ENCODE measurements around the gene DSCAML1.

The DSCAML1 gene

GRCh38 chr11:117731722-117732290 is 65.2 kb downstream of the DSCAML1 start:
- in situ Hi-C loops (cut with MboI; ENCODE audit: low sequenced_read_pairs): no loop called here

GRCh38 chr11:117730208-117730800 is 66.7 kb downstream of the DSCAML1 start:
- in situ Hi-C loops (cut with MboI; ENCODE audit: low sequenced_read_pairs): no loop called here

DNA sequence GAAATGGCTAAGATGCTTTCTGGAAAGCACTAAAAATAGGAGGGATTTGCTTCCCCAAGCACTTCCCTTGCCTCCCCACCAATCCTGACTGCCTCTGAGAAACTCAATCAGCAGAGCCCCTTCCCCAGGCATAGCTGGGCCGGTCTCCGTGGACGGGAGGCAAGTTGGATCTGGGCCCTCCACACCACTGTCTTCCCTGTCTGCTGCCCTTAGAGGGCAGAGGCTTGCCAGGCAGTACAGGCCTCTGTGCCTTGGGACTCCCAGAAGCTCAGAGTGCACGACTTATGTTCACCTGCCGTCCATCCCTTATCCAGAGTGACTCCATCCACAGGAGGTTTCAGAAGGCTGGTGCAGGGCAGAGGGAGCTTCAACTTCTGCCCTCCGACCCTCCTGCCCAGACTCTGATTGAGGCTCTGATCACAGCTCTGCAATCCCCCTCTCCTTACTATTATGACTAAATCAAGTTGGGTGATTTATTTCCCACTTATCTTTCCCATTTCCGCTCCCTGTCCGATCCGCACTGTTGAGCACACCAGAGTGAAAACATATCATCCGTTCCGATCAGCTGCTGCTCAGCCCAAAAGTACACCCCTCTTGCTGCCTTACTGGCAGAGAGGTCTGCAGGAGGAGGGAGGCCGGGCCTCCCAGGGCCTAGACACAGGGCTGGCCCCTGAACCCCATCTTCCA is 71.8 kb downstream of the DSCAML1 start:
- in situ Hi-C loops (cut with MboI; ENCODE audit: low sequenced_read_pairs): no loop called here

DNA sequence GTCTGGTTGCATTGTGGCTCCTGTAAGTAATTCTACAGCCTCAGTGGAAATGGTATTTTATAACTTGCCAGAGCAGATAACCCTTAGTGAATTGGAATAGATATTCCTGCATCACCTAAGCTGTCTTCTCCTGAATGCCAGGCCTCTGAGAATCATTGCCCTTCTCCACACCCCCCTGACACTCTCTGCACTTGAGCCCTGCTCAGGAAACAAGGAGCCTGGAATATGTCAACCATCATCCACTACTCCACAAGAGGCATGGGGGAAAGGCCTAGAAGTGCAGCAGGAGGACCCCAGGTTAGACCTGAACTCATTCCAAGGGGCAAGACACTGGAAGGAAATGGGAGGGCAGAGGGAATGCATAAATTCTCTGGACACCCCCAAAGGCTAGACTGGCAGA is 72.4 kb downstream of the DSCAML1 start:
- in situ Hi-C loops (cut with MboI; ENCODE audit: low sequenced_read_pairs): no loop called here

GRCh38 chr11:117724104-117724503 is 72.9 kb downstream of the DSCAML1 start:
- in situ Hi-C loops (cut with MboI; ENCODE audit: low sequenced_read_pairs): no loop called here

DNA sequence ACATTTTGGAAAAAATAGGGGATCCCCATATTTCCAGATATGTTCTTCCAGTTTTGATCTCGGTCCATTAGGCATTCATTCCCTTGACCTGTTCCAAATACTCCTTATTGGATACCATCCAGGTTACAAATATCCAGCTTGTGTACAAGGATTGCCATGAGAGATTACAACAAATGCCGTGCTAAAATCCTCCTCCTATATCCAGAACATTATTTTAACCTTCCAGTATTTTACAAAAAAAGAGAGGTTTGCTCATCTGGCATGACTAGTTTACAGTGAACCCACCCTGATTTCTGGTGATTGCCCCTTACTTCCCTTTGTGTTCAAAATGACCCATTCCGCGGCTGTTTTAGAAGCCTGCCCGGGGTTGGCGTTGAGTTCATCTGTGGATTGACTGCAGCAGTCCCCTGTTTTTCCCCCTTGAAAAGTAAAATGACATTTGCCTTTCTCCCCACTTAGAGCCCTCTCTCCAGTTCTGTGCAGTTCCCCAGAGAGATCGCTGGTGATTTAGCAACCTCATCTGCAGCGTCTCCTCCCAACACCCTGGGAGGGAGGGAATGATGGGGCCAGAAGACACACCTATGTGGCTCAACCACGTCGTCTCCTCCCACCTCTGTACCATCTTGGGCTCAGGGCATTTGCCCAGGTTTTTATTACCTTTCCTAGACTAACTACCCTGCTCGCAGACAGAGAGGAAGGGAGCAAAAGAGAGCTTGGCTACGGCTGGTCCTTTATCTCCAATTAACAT is 73.6 kb downstream of the DSCAML1 start:
- in situ Hi-C loops (cut with MboI; ENCODE audit: low sequenced_read_pairs): no loop called here

DNA sequence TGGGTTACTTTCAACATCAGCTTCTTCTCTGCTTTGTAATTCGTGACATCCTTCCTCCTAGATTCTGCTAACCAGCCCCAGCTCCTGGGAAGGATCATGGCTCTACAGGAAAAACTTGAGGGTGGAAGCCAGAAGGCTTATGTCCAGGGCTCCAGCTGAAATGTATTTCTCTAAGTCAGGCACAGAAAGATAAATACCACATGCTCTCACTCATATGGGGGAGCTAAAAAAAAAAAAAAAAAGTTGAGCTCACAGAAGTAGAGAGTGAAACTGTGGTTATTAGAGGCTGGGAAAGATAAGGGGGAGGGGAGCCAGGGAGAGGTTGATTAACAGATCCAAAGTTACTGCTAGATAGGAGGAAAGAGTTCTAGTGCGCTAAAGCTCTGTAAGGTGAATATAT is 74.9 kb downstream of the DSCAML1 start:
- in situ Hi-C loops (cut with MboI; ENCODE audit: low sequenced_read_pairs): no loop called here

- in situ Hi-C loops (cut with MboI; ENCODE audit: low sequenced_read_pairs): no loop called here
Measured at GRCh38 chr11:117720061-117720511, 76.9 kb downstream of the DSCAML1 start.

DNA sequence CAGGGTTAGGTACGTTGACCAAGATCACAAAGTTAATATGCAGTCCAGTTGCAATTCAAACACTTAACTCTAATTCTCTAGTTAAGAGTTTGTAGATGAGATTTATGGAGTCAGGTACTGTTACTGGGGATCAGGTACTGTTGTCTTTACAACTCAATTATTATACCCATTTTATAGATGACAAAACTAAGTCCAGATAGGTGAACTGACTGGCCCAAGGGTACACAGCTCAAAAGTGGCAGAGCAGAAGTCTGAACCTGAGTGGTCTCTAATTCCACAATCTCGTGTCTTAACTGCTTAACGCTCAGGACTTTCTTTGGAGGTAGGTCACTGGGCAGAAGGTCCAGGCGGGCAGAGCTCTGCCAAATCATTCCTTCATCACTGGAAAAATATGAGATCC is 77.5 kb downstream of the DSCAML1 start:
- in situ Hi-C loops (cut with MboI; ENCODE audit: low sequenced_read_pairs): no loop called here

- in situ Hi-C loops (cut with MboI; ENCODE audit: low sequenced_read_pairs): no loop called here
Measured at GRCh38 chr11:117717485-117718314, 79.3 kb downstream of the DSCAML1 start.

- in situ Hi-C loops (cut with MboI; ENCODE audit: low sequenced_read_pairs): no loop called here
Measured at GRCh38 chr11:117716521-117717440, 80.2 kb downstream of the DSCAML1 start.

DNA sequence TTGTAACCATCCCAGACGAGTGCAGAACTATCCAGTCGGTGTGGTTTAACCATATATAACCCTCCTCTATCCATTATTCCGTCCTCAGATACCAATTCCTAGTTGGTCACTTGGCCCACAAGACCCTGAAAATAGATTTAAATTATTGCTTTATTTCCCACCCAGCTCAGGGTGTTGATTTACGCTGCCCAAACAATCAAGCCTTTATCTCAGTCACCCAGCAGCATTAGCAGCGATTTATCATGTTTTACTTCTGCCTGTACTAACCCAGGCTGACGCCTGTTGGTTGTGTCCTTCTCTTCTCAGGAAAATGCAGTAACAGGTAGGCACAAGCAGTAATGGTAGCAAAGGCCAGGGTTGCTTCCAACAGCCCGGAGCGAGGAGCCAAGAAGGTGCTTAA is 81.2 kb downstream of the DSCAML1 start:
- in situ Hi-C loops (cut with MboI; ENCODE audit: low sequenced_read_pairs): no loop called here

DNA sequence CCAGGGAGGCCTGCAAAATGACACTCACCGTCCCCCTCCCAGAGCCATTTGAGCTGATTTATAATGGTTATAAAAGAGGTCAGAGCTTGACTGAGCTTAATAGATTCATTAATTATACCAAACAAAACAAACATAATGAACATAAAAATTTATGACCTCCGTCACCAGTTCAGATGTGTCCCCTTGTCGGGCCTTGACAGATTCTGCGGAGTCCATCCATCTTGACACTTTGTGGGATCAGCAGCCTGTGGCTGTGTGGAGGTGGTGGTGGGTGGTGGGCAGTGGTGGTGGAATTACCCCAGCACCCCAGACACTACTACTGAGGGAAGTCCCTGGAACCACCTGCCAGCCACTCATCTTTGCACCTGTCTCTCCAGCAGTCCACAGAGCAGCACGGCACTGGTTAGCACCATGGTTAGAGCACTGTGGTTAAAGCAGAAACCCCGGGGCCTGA is 83.5 kb downstream of the DSCAML1 start:
- in situ Hi-C loops (cut with MboI; ENCODE audit: low sequenced_read_pairs): no loop called here

- in situ Hi-C loops (cut with MboI; ENCODE audit: low sequenced_read_pairs): no loop called here
Measured at GRCh38 chr11:117712530-117712929, 84.5 kb downstream of the DSCAML1 start.

DNA sequence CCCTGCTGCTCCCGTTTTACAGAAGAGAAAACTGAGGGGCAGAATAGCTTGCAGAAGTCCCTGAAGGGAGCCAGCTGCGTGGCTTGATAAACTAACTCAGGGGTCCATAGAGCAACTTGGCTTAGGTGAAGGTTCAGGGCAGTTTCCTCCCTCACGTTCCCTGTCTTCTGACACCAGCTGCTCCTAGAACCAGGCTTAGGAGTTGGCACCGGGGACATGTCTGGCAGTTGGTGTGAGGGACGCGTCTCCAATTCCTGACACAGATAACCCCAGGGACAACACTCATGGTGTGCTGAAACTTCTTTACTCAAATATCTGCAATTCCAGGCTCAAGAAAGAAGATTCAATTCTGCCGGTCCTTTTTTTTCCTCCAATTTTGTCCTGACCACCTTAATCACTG is 85.7 kb downstream of the DSCAML1 start:
- in situ Hi-C loops (cut with MboI; ENCODE audit: low sequenced_read_pairs): no loop called here

GRCh38 chr11:117710211-117710610 is 86.8 kb downstream of the DSCAML1 start:
- in situ Hi-C loops (cut with MboI; ENCODE audit: low sequenced_read_pairs): no loop called here

DNA sequence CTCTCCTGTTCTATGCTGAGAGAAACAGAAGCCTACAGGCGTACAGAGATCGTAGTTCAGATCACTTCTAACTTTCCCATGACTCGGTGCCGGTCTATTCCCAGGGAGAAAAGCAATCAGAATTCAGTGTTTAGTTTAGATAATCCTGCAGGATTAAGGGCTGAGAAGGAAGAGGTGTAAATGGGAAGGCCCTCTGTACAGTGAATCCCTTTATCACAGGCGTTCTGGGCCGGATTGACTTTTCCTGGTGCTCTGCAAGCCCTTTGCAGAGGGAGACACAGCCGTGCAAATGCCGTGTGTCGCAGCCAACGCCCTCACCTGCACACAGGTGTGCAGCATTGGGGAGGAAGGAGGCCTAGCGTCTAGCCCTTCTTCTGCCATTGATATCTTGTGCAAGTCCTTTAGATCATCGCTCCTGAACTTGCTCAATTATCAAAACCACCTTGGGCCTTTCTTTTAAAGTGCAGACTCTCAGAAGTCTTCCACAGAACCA is 90.6 kb downstream of the DSCAML1 start:
- in situ Hi-C loops (cut with MboI; ENCODE audit: low sequenced_read_pairs): no loop called here

GRCh38 chr11:117705866-117706265 is 91.2 kb downstream of the DSCAML1 start:
- in situ Hi-C loops (cut with MboI; ENCODE audit: low sequenced_read_pairs): no loop called here

GRCh38 chr11:117704395-117705100 is 92.5 kb downstream of the DSCAML1 start:
- in situ Hi-C loops (cut with MboI; ENCODE audit: low sequenced_read_pairs): no loop called here

Measured in hTERT RPE-1 (cell line).